Measurements from ENCODE around the gene DNPEP. TPM values are rescaled to one million over a fixed set of nuclear protein-coding genes. Genes with fewer than 3 reads are reported as not detected.

The DNPEP gene
- total and polyA plus RNA-seq, 2 of the 8 experiments (the other 6 are each of a cell fraction or from before 2014, with no cell fraction given) = 59.8 to 109 TPM

DNA sequence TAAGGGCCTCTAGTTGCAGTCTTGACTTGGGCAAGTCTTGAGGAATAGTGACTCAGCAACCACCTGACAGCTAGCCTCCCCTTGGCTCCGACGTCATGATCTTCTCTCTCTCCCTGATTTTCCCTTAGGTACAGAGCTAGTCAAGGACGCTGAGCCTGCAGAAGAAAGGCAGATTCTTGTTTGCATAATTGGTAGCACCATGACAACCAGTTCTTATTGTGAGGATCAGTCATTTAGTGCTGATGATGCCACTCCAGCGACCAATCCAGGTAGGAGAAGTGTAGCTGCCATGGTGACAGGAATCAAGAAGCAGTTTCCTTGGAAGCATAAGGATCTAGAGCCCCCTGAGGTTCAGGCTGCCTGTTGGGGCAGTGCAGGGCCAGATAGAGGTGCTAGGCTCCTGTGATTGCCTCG is 52.3 kb downstream of the DNPEP start:
- no peak for DNase-seq (ENCODE audit: low read depth in 1 of 2, low spot score in 2 of 2)
- TF ChIP-seq CEBPB (IDR thresholded peaks at IDR 0.05; ENCODE audit: low read depth, low read length) = no peak
- TF ChIP-seq, protein P1, sequence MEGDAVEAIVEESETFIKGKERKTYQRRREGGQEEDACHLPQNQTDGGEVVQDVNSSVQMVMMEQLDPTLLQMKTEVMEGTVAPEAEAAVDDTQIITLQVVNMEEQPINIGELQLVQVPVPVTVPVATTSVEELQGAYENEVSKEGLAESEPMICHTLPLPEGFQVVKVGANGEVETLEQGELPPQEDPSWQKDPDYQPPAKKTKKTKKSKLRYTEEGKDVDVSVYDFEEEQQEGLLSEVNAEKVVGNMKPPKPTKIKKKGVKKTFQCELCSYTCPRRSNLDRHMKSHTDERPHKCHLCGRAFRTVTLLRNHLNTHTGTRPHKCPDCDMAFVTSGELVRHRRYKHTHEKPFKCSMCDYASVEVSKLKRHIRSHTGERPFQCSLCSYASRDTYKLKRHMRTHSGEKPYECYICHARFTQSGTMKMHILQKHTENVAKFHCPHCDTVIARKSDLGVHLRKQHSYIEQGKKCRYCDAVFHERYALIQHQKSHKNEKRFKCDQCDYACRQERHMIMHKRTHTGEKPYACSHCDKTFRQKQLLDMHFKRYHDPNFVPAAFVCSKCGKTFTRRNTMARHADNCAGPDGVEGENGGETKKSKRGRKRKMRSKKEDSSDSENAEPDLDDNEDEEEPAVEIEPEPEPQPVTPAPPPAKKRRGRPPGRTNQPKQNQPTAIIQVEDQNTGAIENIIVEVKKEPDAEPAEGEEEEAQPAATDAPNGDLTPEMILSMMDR (IDR thresholded peaks at IDR 0.05; ENCODE audit: control extremely low read depth in 1 of 3, insufficient read depth in 1 of 3, low read depth in 1 of 3, low read length in 3 of 3) = peak; percentile 28 to 39 (median 28)
- no peak for TF ChIP-seq CBX8 (IDR thresholded peaks at IDR 0.05; ENCODE audit: borderline replicate concordance, low read depth, low read length)
- no peak for TF ChIP-seq CHD1 (IDR thresholded peaks at IDR 0.05; ENCODE audit: low read depth, low read length)
- TF ChIP-seq JUN (IDR thresholded peaks at IDR 0.05; ENCODE audit: low read depth, low read length) = no peak
- TF ChIP-seq KDM4A (IDR thresholded peaks at IDR 0.05; ENCODE audit: low read depth, low read length, severe bottlenecking) = no peak
- peak; percentile 40; the same call in 1 of the 2 replicates for TF ChIP-seq MAFK (IDR thresholded peaks at IDR 0.05; ENCODE audit: low read depth, low read length)
- TF ChIP-seq KDM5A (IDR thresholded peaks at IDR 0.05; ENCODE audit: low read length) = no peak
- TF ChIP-seq BACH1 (IDR thresholded peaks at IDR 0.05; ENCODE audit: low read length) = peak; percentile 21; the same call in 1 of the 2 replicates
- peak; percentile 27 to 33; a peak in 2 of 4 replicates for TF ChIP-seq RAD21 (IDR thresholded peaks at IDR 0.05 in 1 of 2, conservative IDR thresholded peaks at IDR 0.05 in 1 of 2; ENCODE audit: low read depth in 2 of 2, low read length in 2 of 2)
- no peak for TF ChIP-seq JUND (IDR thresholded peaks at IDR 0.05; ENCODE audit: low read length)

More for the DNA sequence above, 52.3 kb downstream of the DNPEP start:
- no peak overlapping the region for H2AFZ ChIP-seq (ENCODE audit: low read length)
- H3K23ac ChIP-seq (ENCODE audit: insufficient read length) = no peak overlapping the region
- no peak overlapping the region for H3K9ac ChIP-seq (replicated peaks in 1 of 4; ENCODE audit: extremely low read depth in 1 of 4, low read depth in 3 of 4, low read length in 3 of 4)
- no peak overlapping the region for H3K4ac ChIP-seq (replicated peaks; ENCODE audit: insufficient read length, low read depth, low read length)
- H2BK20ac ChIP-seq (ENCODE audit: low read length) = no peak overlapping the region
- no peak overlapping the region for H4K5ac ChIP-seq (ENCODE audit: insufficient read length, low read depth, low read length)
- no peak overlapping the region for H3K4me2 ChIP-seq (ENCODE audit: insufficient read depth in 1 of 2, low read depth in 2 of 2, low read length in 2 of 2)
- CTCF ChIA-PET (ENCODE audit: partially characterized antibody) = interaction anchor here (0.6 to 8.2 kb wide), 18 partner anchors 9 to 326 kb away, joined by 3 to 91 read pairs (median 4); no protein-coding TSS in a partner anchor
- no peaks in the 10 kb centered on the region for H3K79me1 ChIP-seq (ENCODE audit: low read depth, low read length)
- no peak overlapping the region for H2BK15ac ChIP-seq (ENCODE audit: low read length)
- H3K23me2 ChIP-seq (ENCODE audit: low read depth, low read length) = peaks cover 2% of the 10 kb centered on the region; the same call in 1 of the 2 replicates
- no peaks in the 10 kb centered on the region for H4K20me1 ChIP-seq (replicated peaks in 1 of 2; ENCODE audit: control insufficient read depth in 1 of 2, insufficient read depth in 2 of 2, low read length in 2 of 2)
- H2BK5ac ChIP-seq (ENCODE audit: low read depth, low read length) = no peak overlapping the region
- H3K9me3 ChIP-seq (ENCODE audit: insufficient read depth in 2 of 2, low read depth in 1 of 2, low read length in 1 of 2) = no peaks in the 10 kb centered on the region
- H3K56ac ChIP-seq (replicated peaks; ENCODE audit: insufficient read length, low read depth, low read length) = no peak overlapping the region
- 64% methylated on average over 5 of the region's 5 CpGs; no CpG with 5 or more reads in 1 of the 2 experiments for WGBS, 2 experiments (ENCODE audit: extremely low coverage in 1 of 2, insufficient coverage in 1 of 2, insufficient read length in 1 of 2, insufficient replicate concordance in 2 of 2, low coverage in 1 of 2, low lambda C conversion rate in 2 of 2, missing lambda C conversion rate in 1 of 2)
- H3K27me3 ChIP-seq (replicated peaks in 1 of 4; ENCODE audit: control insufficient read depth in 3 of 4, extremely low read depth in 1 of 4, insufficient read depth in 3 of 4, low read length in 3 of 4) = peaks cover 11 to 29% (median 22%) of the 10 kb centered on the region in 4 experiments
- peaks cover 0 to 3% (median 1%) of the 10 kb centered on the region in 4 experiments; a peak in 5 of 7 replicates for H3K4me1 ChIP-seq (replicated peaks in 1 of 4; ENCODE audit: control insufficient read depth in 3 of 4, insufficient read depth in 4 of 4, low read length in 3 of 4)
- no peak for FAIRE-seq
- H4K8ac ChIP-seq (ENCODE audit: extremely low read depth, insufficient read depth, low read length) = no peak overlapping the region
- H2AK5ac ChIP-seq (ENCODE audit: low read depth, low read length) = no peak overlapping the region
- no peaks in the 10 kb centered on the region for H3K79me2 ChIP-seq (ENCODE audit: control insufficient read depth in 1 of 2, insufficient read depth in 2 of 2, low read length in 2 of 2)
- no peak overlapping the region for H3K4me3 ChIP-seq (ENCODE audit: extremely low read depth in 1 of 4, insufficient read depth in 2 of 4, low read depth in 3 of 4, low read length in 4 of 4)
- no peak overlapping the region for H3K27ac ChIP-seq (ENCODE audit: low read depth, low read length)
- H3K14ac ChIP-seq (ENCODE audit: insufficient read length) = no peak overlapping the region
- H3K18ac ChIP-seq (ENCODE audit: extremely low read depth, low read length) = no peak overlapping the region
- POLR2A ChIA-PET (ENCODE audit: partially characterized antibody) = interaction anchor here (0.7 to 1.2 kb wide), 3 partner anchors 47 to 116 kb away, joined by 3 read pairs; partner anchors contain the start of gene ABCB6
- H2BK12ac ChIP-seq (ENCODE audit: low read depth, low read length) = no peak overlapping the region
- H4K91ac ChIP-seq (replicated peaks; ENCODE audit: insufficient read length, low read length) = no peak overlapping the region
- H3K36me3 ChIP-seq (ENCODE audit: control insufficient read depth in 2 of 4, insufficient read depth in 4 of 4, low read length in 3 of 4) = no peaks in the 10 kb centered on the region
- no peak overlapping the region for H2BK120ac ChIP-seq (replicated peaks; ENCODE audit: low read depth, low read length)

Measured in H1 (cell line).